Measurements from ENCODE around the gene IQGAP1.

DNA sequence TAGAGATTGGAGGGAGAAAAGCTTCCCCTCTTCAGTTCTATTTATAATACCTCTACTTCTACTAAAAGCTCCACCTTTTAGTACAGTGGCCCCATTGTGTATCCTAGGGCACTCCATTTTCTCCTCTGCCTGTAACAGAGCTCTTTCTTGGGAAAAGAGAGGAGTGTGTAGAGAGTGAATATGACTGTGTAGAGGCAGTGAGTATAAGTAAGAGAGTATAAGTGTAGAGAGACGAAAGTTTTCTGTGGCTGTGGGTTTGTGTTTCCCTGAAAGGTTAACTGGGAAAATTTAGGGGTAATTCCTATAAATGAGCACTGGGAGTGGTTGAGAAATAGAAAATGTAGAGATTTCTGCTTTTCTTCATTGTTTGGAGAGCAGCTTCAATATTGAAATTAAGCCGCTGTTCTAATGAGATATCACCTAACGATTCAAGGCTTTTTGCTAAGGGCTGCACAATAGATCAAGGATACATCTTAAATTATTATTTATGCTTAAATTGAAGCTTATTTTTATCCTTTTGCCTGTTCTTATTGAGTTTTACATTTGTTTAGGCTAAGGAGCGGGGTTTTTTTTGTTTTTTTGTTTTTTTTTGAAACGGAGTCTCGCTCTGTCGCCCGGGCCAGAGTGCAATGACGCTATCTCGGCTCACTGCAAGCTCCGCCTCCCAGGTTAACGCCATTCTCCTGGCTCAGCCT, 6.9 kb downstream of the IQGAP1 start:
- TF ChIP-seq, protein P1, sequence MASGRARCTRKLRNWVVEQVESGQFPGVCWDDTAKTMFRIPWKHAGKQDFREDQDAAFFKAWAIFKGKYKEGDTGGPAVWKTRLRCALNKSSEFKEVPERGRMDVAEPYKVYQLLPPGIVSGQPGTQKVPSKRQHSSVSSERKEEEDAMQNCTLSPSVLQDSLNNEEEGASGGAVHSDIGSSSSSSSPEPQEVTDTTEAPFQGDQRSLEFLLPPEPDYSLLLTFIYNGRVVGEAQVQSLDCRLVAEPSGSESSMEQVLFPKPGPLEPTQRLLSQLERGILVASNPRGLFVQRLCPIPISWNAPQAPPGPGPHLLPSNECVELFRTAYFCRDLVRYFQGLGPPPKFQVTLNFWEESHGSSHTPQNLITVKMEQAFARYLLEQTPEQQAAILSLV (tag; IDR thresholded peaks at IDR 0.05): no peak
- no peak for TF ChIP-seq DPF2 (IDR thresholded peaks at IDR 0.05)
- no peak for TF ChIP-seq CC2D1A (IDR thresholded peaks at IDR 0.05)
- no peak for TF ChIP-seq RFX5 (IDR thresholded peaks at IDR 0.05; ENCODE audit: low read depth, low read length)
